ENCODE results near the gene SNX25.

SNX25 gene

DNA sequence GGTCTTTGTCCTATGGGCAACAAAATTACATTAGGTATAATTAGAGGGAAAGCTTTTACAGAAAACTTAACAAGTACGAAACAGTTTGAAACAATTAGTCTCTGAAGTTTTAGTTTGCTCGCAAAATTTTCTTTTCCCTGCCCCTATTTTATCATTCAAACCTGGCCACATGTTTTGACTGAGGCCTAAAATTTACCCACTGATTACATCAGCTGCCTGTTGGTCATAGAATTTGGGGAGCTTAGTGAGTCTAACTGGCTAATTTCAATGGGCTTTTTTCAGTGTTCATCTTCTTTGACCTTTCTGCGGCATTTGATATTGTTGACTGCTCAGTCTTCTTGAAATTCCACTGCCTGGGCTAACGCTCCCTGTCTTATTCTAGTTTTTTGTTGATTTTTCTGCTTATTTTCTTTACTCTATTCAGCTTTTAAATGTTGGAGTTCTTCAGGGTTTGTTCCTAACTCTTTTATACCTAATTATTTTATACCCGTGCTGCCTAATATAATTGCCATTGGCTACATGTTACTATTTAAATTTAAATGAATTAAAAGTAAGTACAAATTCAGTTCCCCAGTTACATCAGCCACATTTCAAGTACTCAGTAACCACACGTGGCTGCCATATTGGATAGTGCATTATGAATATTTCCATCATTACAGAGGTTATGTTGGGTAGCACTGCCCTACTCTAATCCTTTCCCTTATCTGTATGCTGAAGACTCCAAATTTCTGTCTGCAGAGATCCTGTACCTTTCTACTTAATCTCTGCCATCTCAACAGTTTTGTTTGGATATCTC, 87.5 kb downstream of the SNX25 start:
- no peak overlapping the region for H3K4me3 ChIP-seq (ENCODE audit: low read depth, low read length)
- TF ChIP-seq CTCF (IDR thresholded peaks at IDR 0.05; ENCODE audit: low read depth, low read length, missing control alignments) = no peak

DNA sequence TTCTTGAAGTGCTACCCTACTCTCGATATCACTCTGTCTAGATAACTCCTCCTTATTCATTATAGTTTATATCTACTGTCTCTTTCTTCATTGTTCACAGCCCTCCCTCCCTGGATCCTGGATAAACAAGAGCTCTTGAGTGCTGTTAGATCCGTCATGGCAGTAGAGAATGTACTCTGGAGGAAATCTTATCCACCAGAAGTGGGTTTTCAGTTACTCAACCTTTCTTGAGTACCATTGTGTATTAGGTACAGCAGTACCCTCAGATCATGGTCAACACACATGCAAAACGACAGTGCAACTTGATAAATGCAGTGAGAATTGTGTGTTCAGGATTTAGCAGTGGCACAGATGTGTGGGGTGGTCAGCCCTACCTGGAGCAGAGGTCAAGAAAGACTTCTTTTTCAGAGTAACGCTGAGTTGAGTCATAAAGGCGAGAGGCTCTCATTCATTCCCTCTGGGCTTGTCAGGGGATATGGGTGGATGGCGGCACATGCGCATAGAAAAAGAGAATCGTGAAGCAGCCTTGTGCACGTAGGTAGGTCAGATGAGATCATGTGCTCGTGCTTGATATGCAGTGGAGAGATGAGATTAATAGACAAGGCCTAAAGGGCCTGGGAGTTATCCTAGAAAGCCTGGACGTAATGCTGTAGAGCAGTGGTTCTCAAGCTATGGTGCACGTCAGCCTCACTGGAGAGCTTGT, 89.5 kb downstream of the SNX25 start:
- no peak for DNase-seq (ENCODE audit: low read depth)
- H3K4me3 ChIP-seq (ENCODE audit: low read depth, low read length) = no peak overlapping the region
- TF ChIP-seq CTCF (IDR thresholded peaks at IDR 0.05; ENCODE audit: low read depth, low read length, missing control alignments) = no peak

More for the DNA sequence above, 87.5 kb downstream of the SNX25 start:
- DNase-seq (ENCODE audit: low read depth) = no peak

DNA sequence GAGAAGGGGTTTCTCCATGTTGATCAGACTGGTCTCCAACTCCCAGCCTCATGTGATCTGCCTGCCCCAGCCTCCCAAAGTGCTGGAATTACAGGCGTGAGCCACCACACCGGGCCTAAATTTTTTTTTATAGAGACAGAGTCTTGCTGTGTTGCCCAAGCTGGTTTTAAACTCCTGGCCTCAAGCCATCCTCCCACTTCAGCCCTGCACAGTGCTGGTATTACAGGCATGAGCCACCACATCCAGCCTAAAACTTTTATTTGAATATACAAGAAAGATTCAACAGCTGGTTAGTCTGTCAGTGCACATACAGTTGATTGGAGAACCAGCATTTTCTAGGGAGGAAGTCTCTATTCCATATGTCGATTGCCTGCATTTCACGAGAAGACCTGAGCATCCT, 95.1 kb downstream of the SNX25 start:
- no peak for TF ChIP-seq CTCF (IDR thresholded peaks at IDR 0.05; ENCODE audit: low read depth, low read length, missing control alignments)
- no peak overlapping the region for H3K4me3 ChIP-seq (ENCODE audit: low read depth, low read length)
- DNase-seq (ENCODE audit: low read depth) = no peak

- TF ChIP-seq CTCF (IDR thresholded peaks at IDR 0.05; ENCODE audit: low read depth, low read length, missing control alignments) = peak; percentile 85
- H3K4me3 ChIP-seq (ENCODE audit: low read depth, low read length) = no peak overlapping the region
- DNase-seq (ENCODE audit: low read depth) = peak; percentile 71
Measured at GRCh38 chr4:185304944-185305690, 95.7 kb downstream of the SNX25 start.

GRCh38 chr4:185305979-185306442, 96.6 kb downstream of the SNX25 start:
- TF ChIP-seq CTCF (IDR thresholded peaks at IDR 0.05; ENCODE audit: low read depth, low read length, missing control alignments) = no peak
- no peak for DNase-seq (ENCODE audit: low read depth)
- no peak overlapping the region for H3K4me3 ChIP-seq (ENCODE audit: low read depth, low read length)

DNA sequence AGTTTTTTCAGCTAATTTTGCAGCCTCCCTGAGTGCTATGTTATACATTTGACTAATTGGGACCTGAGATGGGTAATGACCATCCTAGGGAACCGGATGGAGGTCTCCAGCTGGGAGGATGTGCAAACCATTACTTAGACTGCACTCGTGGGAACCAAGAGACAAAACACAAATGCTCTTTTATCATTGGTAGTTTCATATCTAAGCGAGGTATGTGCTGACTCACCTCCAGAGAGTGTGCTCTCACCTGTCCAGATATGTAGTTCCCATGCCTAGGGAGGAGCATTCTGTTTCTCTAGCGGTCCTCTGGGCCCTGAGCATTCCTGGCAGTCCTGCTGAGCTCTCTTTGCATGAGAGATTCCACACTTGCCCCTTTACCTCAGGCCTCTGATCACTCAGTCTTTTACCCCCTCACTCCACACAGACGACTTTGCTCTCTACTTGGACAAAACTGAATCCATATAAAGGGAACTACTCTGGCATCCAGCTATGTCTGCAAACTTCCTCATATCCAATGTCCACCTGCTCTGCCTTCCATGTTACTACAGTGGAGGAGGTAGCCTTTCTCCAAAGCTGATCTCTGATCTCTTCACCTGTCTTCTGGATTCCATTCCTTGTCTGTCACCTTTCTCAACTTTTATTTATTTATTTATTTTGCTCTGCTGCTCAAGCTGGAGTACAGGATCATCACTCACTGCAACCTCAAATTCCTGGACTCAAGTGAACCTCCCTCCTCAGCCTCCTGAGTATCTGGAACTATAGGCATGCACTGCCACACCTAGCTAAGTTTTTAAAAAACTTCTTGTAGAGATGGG, 97.9 kb downstream of the SNX25 start:
- no peak overlapping the region for H3K4me3 ChIP-seq (ENCODE audit: low read depth, low read length)
- no peak for TF ChIP-seq CTCF (IDR thresholded peaks at IDR 0.05; ENCODE audit: low read depth, low read length, missing control alignments)
- DNase-seq (ENCODE audit: low read depth) = peak; percentile 95

Measured in GM12864 (cell line).